H9 (cell line): ENCODE measurements around the gene TRIM2. TPM values are rescaled to one million over a fixed set of nuclear protein-coding genes. Genes with fewer than 3 reads are reported as not detected.

Experiments used
- DNase-seq: peaks from one replicate; pipeline ENCODE4 v3.0.0-alpha.2; 2017
- H2AFZ ChIP-seq: one replicate; pipeline ENCODE4 v1.6.1; 2013; ENCODE audit warnings: mild to moderate bottlenecking, low read length, control low read depth, moderate library complexity
- H2AK5ac ChIP-seq: 2 replicates; pipeline ENCODE4 v1.6.1; 2013; ENCODE audit warnings: low read length, control low read depth, mixed read lengths; ENCODE audit not compliant: insufficient read length
- H2BK120ac ChIP-seq: one replicate; pipeline ENCODE4 v1.6.1; 2013; ENCODE audit warnings: low read depth, mild to moderate bottlenecking, low read length, control low read depth, inconsistent platforms; ENCODE audit not compliant: poor library complexity, severe bottlenecking
- H2BK12ac ChIP-seq: 2 replicates; pipeline ENCODE4 v1.6.1; 2013; ENCODE audit warnings: low read length, control low read depth, mixed read lengths, low read depth; ENCODE audit not compliant: insufficient read length
- H2BK15ac ChIP-seq: 2 replicates; pipeline ENCODE4 v1.6.1; 2013; ENCODE audit warnings: low read depth, low read length, control low read depth
- H2BK20ac ChIP-seq: one replicate; pipeline ENCODE4 v1.6.1; 2013; ENCODE audit warnings: low read depth, mild to moderate bottlenecking, low read length, control low read depth, inconsistent platforms; ENCODE audit not compliant: poor library complexity, severe bottlenecking
- H2BK5ac ChIP-seq: 2 replicates; pipeline ENCODE4 v1.6.1; 2013; ENCODE audit warnings: low read length, control low read depth, mixed read lengths; ENCODE audit not compliant: insufficient read length
- H3K14ac ChIP-seq: 2 replicates; pipeline ENCODE4 v1.6.1; 2013; ENCODE audit warnings: low read length, control low read depth; ENCODE audit not compliant: insufficient read depth
- H3K18ac ChIP-seq: 2 replicates; pipeline ENCODE4 v1.6.1; 2013; ENCODE audit warnings: low read depth, mild to moderate bottlenecking, mixed read lengths, low read length, control low read depth; ENCODE audit not compliant: insufficient read length
- H3K23ac ChIP-seq: 2 replicates; pipeline ENCODE4 v1.6.1; 2013; ENCODE audit warnings: low read length, control low read depth, mixed read lengths, low read depth; ENCODE audit not compliant: insufficient read length
- H3K23me2 ChIP-seq: 2 replicates; pipeline ENCODE4 v1.6.1; 2013; ENCODE audit warnings: low read depth, mild to moderate bottlenecking, mixed read lengths, low read length, control low read depth; ENCODE audit not compliant: insufficient read length, poor library complexity, severe bottlenecking
- H3K27ac ChIP-seq: 2 replicates; pipeline ENCODE4 v1.5.1; 2013; ENCODE audit warnings: low read length, control low read depth, mixed read lengths, low read depth; ENCODE audit not compliant: insufficient read length
- H3K27me3 ChIP-seq: 2 replicates; pipeline ENCODE4 v1.6.1; 2013; ENCODE audit warnings: low read length, control low read depth, inconsistent platforms; ENCODE audit not compliant: insufficient read depth
- H3K4ac ChIP-seq: 2 replicates; pipeline ENCODE4 v1.6.1; 2013; ENCODE audit warnings: low read depth, mild to moderate bottlenecking, control low read depth, inconsistent platforms, low read length, moderate library complexity
- H3K4me1 ChIP-seq: 2 replicates; pipeline ENCODE4 v1.6.1; 2013; ENCODE audit warnings: low read length, control low read depth, inconsistent platforms; ENCODE audit not compliant: insufficient read depth
- H3K4me2 ChIP-seq: 2 replicates; pipeline ENCODE4 v1.6.1; 2013; ENCODE audit warnings: low read length, control low read depth, mixed read lengths; ENCODE audit not compliant: insufficient read length, insufficient read depth
- H3K56ac ChIP-seq: 2 replicates; pipeline ENCODE4 v1.6.1; 2013; ENCODE audit warnings: low read depth, mild to moderate bottlenecking, mixed read lengths, low read length, control low read depth; ENCODE audit not compliant: insufficient read length
- H3K79me1 ChIP-seq: 2 replicates; pipeline ENCODE4 v1.6.1; 2013; ENCODE audit warnings: low read depth, mild to moderate bottlenecking, moderate library complexity, low read length, control low read depth, inconsistent platforms; ENCODE audit not compliant: insufficient read depth, poor library complexity, severe bottlenecking
- H3K79me2 ChIP-seq: 2 replicates; pipeline ENCODE4 v1.6.1; 2013; ENCODE audit warnings: low read length, control low read depth, inconsistent platforms; ENCODE audit not compliant: insufficient read depth
- H3K9ac ChIP-seq: 2 replicates; pipeline ENCODE4 v1.6.1; 2013; ENCODE audit warnings: low read length, control low read depth, mixed read lengths; ENCODE audit not compliant: insufficient read length; ENCODE audit errors: extremely low read depth
- H3K9me3 ChIP-seq: one replicate; pipeline ENCODE4 v1.6.1; 2013; ENCODE audit warnings: low read depth, low read length, inconsistent platforms; ENCODE audit not compliant: control insufficient read depth
- H3T11ph ChIP-seq: one replicate; pipeline ENCODE4 v1.6.1; 2013; ENCODE audit warnings: mild to moderate bottlenecking, low read length, control low read depth, inconsistent platforms
- H4K20me1 ChIP-seq: one replicate; pipeline ENCODE4 v1.6.1; 2013; ENCODE audit not compliant: control insufficient read depth, insufficient read length, insufficient read depth
- H4K5ac ChIP-seq: 2 replicates; pipeline ENCODE4 v1.6.1; 2013; ENCODE audit warnings: low read depth, mild to moderate bottlenecking, mixed read lengths, low read length, control low read depth; ENCODE audit not compliant: insufficient read length
- H4K8ac ChIP-seq: replicated peaks from 2 replicates; pipeline ENCODE4 v1.6.1; 2013; ENCODE audit warnings: low read length, control low read depth, mixed read lengths, low read depth; ENCODE audit not compliant: insufficient read length
- H4K91ac ChIP-seq: 2 replicates; pipeline ENCODE4 v1.6.1; 2013; ENCODE audit warnings: low read depth, mild to moderate bottlenecking, moderate library complexity, mixed read lengths, low read length, control low read depth; ENCODE audit not compliant: insufficient read length
- H3K27ac Mint-ChIP-seq, 3 experiments: 2 replicates in 2 of 3; 3 replicates in 1 of 3; pipeline ENCODE4 v1.8.0; 2020 to 2021; ENCODE audit warnings: mixed read lengths in 3 of 3, mild to moderate bottlenecking in 1 of 3, moderate library complexity in 1 of 3
- H3K27me3 Mint-ChIP-seq: 2 replicates; pipeline ENCODE4 v1.8.0; 2021; ENCODE audit warnings: low read depth, mild to moderate bottlenecking, moderate library complexity, mixed read lengths
- H3K36me3 Mint-ChIP-seq, 3 experiments: 2 replicates in 2 of 3; 3 replicates in 1 of 3; pipeline ENCODE4 v1.8.0; 2020 to 2021; ENCODE audit warnings: low read depth in 3 of 3, mixed read lengths in 3 of 3; ENCODE audit not compliant: insufficient read depth in 1 of 3
- H3K4me1 Mint-ChIP-seq, 2 experiments: 2 replicates each; pipeline ENCODE4 v1.8.0; 2020; ENCODE audit warnings: mixed read lengths in 2 of 2
- H3K4me3 Mint-ChIP-seq, 2 experiments: 2 replicates in 1 of 2; 3 replicates in 1 of 2; pipeline ENCODE4 v1.8.0; 2020 to 2021; ENCODE audit warnings: mild to moderate bottlenecking in 2 of 2, mixed read lengths in 2 of 2, moderate library complexity in 1 of 2
- H3K9me3 Mint-ChIP-seq, 2 experiments: 2 replicates in 1 of 2; 3 replicates in 1 of 2; pipeline ENCODE4 v1.8.0; 2020; ENCODE audit warnings: mild to moderate bottlenecking in 2 of 2, mixed read lengths in 2 of 2, moderate library complexity in 1 of 2
- WGBS: extraction: QIAGEN DNeasy Blood & Tissue Kit; methylation state at CpG from one replicate; pipeline ENCODE4 v1.1.7; 2013; ENCODE audit warnings: missing lambda C conversion rate, low lambda C conversion rate, mixed read lengths; ENCODE audit not compliant: insufficient read length; ENCODE audit errors: extremely low coverage; 5-methylcytosine and 5-hydroxymethylcytosine counted together
- total RNA-seq: library from RNA; stranded (reverse); gene quantifications from 2 replicates; pipeline ENCODE4 v1.2.1, GENCODE V29; 2021
- TF ChIP-seq, protein P1 (sequence below): fragments of 200-600 bp; sonication (generic); conservative IDR thresholded peaks from 3 replicates; pipeline ENCODE4 v1.8.0; 2021; ENCODE audit warnings: antibody characterized with exemption, mild to moderate bottlenecking

Gene TRIM2
- total RNA-seq, 1 experiment from 2014 or later: 28.9 TPM

DNA sequence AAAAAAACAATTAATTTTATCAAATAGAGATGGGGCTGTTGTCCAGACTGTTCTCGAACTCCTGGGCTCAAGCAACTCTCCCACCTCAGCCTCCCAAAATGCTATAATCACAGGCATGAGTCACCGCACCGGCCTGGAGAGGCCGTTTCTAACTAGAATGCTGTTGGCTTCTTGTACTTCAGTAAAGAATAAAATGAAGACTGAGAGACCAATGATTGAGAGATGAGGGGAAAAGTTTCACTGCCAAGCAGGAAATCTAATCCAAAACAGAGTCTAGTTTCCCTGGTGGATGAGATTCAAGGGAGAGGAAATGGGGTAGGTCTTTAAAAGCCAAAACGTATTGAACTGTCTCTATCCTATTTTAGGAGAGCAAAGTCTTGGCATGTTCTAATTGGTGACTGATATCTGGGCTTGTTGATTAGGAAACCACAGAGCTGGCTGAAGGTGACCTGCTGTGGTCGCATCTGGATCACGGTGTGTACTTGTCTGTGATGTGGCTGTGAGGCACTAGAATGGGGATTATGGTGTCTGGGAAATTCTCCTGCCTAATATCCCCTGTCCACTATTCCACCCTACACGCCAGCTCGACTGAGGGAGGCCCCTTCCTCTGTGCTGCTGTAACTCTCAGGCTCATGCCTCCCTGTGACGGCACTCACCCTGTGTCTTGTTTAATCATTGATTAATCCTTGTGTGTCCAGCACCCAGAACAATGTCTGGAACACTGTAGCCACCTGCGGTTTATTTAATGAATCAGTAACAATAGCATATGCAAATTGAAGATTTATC lies 15.0 kb upstream of the TRIM2 start:
- Histone ChIP-seq H3K79me1 (no peaks in the 10 kb centered on the region), H2BK12ac (no peak overlapping the region), H3K56ac (no peak overlapping the region), H4K8ac (no peak overlapping the region), H3K4ac (no peak overlapping the region), H2BK15ac (no peak overlapping the region), H2AK5ac (no peak overlapping the region), H3K79me2 (no peaks in the 10 kb centered on the region), H2AFZ (no peak overlapping the region), H2BK5ac (no peak overlapping the region), H3K23ac (no peak overlapping the region), H4K20me1 (no peaks in the 10 kb centered on the region), H2BK120ac (no peak overlapping the region), H3K27ac (no peak overlapping the region), H3K9ac (no peak overlapping the region), H2BK20ac (no peak overlapping the region), H4K5ac (no peak overlapping the region), H4K91ac (no peak overlapping the region), H3T11ph (no peak overlapping the region), H3K27me3 (no peaks in the 10 kb centered on the region), H3K4me1 (peaks cover 5% of the 10 kb centered on the region; the same call in 1 of the 2 replicates), H3K18ac (no peak overlapping the region), H3K9me3 (no peaks in the 10 kb centered on the region), H3K4me2 (no peak overlapping the region), H3K14ac (peak overlapping the region; percentile 20; the same call in 1 of the 2 replicates), H3K23me2 (no peaks in the 10 kb centered on the region)
- H3K27ac Mint-ChIP-seq: no peak overlapping the region; a peak in 2 of 7 replicates
- TF ChIP-seq, protein P1, sequence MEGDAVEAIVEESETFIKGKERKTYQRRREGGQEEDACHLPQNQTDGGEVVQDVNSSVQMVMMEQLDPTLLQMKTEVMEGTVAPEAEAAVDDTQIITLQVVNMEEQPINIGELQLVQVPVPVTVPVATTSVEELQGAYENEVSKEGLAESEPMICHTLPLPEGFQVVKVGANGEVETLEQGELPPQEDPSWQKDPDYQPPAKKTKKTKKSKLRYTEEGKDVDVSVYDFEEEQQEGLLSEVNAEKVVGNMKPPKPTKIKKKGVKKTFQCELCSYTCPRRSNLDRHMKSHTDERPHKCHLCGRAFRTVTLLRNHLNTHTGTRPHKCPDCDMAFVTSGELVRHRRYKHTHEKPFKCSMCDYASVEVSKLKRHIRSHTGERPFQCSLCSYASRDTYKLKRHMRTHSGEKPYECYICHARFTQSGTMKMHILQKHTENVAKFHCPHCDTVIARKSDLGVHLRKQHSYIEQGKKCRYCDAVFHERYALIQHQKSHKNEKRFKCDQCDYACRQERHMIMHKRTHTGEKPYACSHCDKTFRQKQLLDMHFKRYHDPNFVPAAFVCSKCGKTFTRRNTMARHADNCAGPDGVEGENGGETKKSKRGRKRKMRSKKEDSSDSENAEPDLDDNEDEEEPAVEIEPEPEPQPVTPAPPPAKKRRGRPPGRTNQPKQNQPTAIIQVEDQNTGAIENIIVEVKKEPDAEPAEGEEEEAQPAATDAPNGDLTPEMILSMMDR: no peak
- no peak for DNase-seq
- peaks cover 36 to 39% of the 10 kb centered on the region in 2 experiments for H3K4me1 Mint-ChIP-seq
- H3K9me3 Mint-ChIP-seq: no peaks in the 10 kb centered on the region
- no peaks in the 10 kb centered on the region; the same call in 1 of the 2 replicates for H3K27me3 Mint-ChIP-seq
- no peak overlapping the region for H3K4me3 Mint-ChIP-seq
- no peaks in the 10 kb centered on the region for H3K36me3 Mint-ChIP-seq
- no CpG with 5 or more reads among the region's 11 CpGs for WGBS
